A549 treated with RU486 at 1 μM for 4 hours (cell line): ENCODE results near the gene BNC1. TPM values are rescaled to one million over a fixed set of nuclear protein-coding genes. Genes with fewer than 3 reads are reported as not detected.

ENCODE experiments used
- total RNA-seq: library from RNA; stranded (reverse); fragments of 200-300 nt; extraction: Qiagen RNA extraction; gene quantifications from 5 replicates; pipeline ENCODE4 v1.2.3, GENCODE V29; 2022; ENCODE audit warnings: low read depth

Gene BNC1
- total RNA-seq: 0.47 to 0.62 TPM (median 0.53 TPM) in 5 replicates

DNA sequence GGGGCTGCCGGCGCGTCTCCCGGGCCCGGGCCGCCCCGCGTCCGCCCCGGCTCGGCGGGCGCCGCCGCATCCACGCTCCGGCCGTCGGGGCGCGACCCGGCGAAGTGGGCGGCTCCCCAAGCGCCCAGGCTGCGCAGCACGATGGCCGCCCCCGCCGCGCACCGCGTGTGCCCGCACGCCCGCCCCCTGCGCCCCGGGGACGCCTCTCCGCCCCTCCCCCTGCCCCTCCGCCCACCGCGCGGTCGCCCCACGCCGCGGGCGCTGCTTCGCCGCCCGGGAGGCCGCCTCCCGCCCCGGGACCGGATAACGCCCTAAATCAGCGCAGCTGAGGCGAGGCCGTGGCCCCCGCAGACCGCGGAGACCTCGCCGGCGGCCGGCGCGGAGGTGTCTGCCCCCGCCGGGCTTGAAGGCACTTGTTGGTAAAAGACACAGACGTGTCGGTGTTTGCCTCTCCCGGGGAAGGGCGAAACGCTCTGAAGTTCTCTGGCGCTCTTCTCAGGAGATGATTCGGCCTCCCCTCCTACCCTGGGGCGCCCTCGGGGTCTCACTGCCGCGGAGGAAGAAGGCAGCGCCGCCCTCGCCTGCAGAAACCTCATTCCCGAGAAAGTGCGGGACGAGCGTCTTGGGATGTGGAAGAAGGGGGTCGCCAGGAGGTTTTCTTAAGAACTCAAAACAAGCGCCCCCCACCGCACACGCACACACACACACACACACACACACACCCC lies at the start of gene BNC1:
Gene BNC1 (minus strand): TSS at position 106 of the 725 bp plus-strand sequence. CDS start 36 bp downstream, at position 70.

GRCh38 chr15:83207660-83208366 lies 76.7 kb downstream of the BNC1 start, which contains the start of gene HDGFL3:
HDGFL3 (minus strand) TSS chr15:83207823; CDS start chr15:83207414, 409 bp downstream.

Other genes with a start within 250 kb of the BNC1 start
- gene BTBD1, start 217.4 kb downstream of the BNC1 start, total RNA-seq: 39.0 to 62.3 TPM (median 56.4 TPM) in 5 replicates
- 0.19 to 0.31 TPM (median 0.28 TPM) in 3 of 5 replicates, not detected in the others for gene TM6SF1, start 177.0 kb downstream of the BNC1 start, total RNA-seq
- gene HDGFL3, start 76.8 kb downstream of the BNC1 start, total RNA-seq: 51.2 to 81.8 TPM (median 55.6 TPM) in 5 replicates
- gene SH3GL3, start 162.7 kb upstream of the BNC1 start, total RNA-seq: 0.46 to 0.96 TPM (median 0.57 TPM) in 5 replicates